ENCODE measurements around the gene UBXN11.

UBXN11 gene

DNA sequence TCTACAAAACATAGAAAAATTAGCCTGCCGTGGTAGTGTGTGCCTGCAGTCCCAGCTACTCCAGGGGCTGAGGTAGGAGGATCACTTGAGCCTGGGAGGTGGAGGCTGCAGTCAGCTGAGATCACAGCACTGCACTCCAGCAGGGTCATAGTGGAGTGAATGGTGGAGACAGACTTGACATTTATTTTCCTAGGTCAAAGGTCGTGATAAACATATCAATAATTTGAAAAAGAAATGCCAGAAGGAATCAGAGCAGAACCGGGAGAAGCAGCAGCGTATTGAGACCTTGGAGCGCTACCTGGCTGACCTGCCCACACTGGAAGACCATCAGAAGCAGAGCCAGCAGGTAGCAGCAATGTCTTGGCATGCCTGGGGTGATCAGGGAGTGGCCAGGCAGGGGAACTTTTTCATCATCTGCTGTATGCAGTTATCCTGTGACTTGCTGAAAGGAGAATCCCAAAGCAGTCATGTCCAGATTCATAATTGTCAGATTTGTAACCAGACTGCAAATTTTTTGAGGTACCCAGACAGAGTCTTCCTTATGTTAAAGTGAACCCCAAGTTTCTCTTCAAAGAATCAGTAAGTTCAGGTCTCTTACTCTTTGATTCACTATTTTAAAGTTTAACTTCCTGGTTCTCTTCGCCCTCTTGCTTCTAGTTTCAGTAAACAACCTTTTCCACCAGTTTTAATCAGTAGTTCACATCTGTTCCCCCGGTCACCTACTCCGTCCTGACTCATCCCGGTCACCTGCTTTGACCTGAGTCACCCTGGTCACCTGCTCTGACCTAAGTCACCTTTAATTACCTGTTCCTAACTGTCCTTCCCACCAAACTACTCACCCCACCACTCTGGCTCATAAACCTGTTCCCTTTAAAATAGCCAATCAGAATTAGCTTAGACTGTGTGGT, 37.9 kb downstream of the UBXN11 start:
- DNase-seq (ENCODE audit: low spot score): no peak

DNA sequence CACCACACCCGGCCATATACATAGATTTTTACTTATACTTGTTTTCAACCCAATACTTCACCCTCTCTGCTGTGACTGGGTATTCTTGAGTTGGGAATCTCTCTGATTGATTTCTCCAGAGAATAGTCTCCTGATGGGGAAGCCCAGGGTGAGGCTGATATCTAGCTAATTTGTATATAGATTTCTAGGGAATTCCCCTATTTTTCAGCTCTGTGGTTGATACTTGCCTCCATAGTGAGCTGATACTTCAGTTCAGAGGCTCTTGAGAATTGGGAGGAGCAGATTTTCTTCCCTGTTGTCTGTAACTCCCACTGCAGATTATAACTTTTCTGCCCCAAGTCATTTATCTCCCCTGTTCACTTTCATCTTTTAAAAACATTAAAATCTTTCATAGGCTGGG, 41.0 kb downstream of the UBXN11 start:
- no peak for DNase-seq (ENCODE audit: low spot score)

DNA sequence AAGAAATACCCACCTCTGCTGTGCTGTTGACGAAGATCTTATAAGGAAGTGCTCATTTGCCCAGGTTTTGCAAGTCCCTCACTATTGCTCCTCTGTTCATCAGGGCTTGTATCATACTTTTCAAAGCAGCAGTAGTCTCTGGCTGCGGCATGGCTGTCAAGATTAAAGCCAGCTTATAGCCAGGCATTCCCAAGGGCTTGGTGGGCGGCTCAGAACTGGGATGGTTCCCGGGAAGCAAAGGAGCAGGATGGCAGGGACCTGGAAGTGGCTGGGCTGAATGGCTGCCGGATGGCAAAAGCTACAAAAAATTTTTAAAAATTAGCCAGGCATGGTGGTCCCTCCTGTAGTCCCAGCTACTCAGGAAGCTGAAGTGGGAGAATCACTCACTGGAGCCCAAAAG, 43.2 kb downstream of the UBXN11 start:
- DNase-seq (ENCODE audit: low spot score): no peak

- peak; percentile 56 for DNase-seq (ENCODE audit: low spot score)
Observed at GRCh38 chr1:26259578-26259977, 46.9 kb downstream of the UBXN11 start.

DNA sequence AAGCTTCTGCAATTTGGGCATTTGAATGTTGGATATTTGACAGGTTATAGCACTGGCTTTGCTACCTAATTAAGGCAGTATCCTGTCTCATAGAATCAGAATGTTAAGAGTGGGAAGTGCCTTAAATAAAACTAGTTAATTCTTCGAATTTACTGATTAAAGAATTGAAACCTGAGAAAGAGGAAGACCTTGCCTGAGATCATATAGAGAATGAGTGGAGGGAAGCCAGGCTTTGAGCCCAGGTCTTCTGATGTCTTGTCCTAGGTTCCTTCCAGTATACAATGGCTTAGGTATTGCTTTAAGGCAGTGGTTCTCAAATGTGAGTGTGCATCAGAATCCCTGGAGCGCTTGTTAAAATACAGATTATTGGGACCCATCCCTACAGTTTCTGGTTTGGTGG, 47.4 kb downstream of the UBXN11 start:
- no peak for DNase-seq (ENCODE audit: low spot score)

DNA sequence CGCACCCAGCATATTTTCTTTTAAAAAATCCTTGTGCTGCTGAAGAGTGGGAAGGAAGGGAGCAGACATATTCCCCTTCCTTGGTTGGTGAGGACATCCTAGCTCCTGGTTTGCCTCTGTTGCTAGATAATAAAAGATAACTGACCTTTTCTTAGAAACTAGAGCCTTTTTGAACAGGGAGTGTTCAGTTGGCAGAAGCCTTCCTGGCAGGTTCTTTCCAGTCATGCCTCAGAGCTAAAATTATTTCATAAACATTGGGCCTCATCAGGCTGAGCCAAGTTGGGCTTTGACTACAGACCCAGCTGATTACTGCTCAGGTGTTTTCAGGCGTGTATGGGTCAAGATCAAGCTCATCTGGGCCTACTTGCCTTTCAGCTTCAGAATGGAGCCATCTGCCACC, 49.2 kb downstream of the UBXN11 start:
- no peak for DNase-seq (ENCODE audit: low spot score)

DNA sequence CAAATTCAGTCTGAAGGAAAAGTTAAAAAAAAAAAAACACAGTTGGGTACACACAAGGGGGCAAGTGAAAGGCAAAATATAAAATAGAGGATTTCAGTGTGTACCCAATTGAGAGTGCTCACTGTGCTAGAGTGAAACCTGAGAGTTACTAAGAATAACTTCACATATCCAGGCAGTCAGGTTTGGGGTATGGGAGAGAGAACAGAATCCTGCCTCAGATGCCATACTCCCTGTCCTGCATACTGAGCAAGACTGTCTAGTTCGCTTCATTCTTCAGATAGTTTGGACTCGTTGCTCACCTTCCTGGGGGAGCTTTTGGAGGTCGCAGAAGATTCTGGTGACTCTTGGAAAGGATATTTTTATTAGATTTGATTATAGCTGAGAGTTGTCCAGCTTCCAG, 52.0 kb downstream of the UBXN11 start:
- no peak for DNase-seq (ENCODE audit: low spot score)

GRCh38 chr1:26252718-26253117, 53.7 kb downstream of the UBXN11 start:
- no peak for DNase-seq (ENCODE audit: low spot score)

GRCh38 chr1:26239936-26240335, 66.5 kb downstream of the UBXN11 start:
- DNase-seq (ENCODE audit: low spot score): peak; percentile 79

DNA sequence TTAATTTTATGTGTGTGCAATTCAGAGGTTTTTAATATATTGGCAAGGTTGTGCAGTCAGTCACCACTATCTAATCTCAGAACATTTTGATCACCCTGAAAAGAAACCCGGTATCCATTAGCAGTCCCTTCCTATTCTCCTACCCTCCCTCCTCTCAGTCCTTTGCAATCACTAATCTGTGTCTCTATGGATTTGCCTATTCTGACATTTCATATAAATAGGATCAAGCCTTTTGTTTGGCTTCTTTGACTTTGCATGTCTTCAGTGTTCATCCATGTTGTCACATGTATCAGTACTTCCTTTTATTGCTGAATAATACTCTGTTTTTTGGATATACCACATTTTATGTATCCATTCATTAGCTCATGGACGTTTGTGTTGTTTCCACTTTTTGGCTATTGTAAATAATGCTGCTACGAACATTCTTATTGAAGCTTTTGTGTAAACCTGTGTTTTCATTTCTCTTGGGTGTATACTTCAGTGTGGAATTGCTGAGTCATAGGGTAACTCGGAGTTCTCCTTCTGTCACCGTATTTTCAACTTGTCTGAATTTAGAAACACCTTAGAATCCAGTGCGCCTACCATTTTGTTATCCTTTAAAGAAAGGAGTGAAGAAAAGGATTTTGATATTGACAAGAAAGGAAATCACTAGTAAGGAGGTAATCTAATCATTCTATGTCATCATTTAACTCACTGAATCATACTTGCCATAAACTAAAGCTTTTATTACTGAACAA, 69.0 kb downstream of the UBXN11 start:
- DNase-seq (ENCODE audit: low spot score): no peak

- peak; percentile 17 for DNase-seq (ENCODE audit: low spot score)
Observed at GRCh38 chr1:26234644-26235370, 71.6 kb downstream of the UBXN11 start.

- peak; percentile 99 for DNase-seq (ENCODE audit: low spot score)
Observed at GRCh38 chr1:26233903-26234643, 72.4 kb downstream of the UBXN11 start, which contains the start of gene CEP85. CEP85 (plus strand) TSS chr1:26234200; CDS start chr1:26239784, 5,584 bp downstream.

All from Ammon's horn (tissue), 1 donor.